Lower leg skin (tissue), 3 donors: Measurements from ENCODE around the gene REG4.

Source experiments
- POLR2A ChIP-seq, 2 donors: fragments of 450-650 bp; IDR thresholded peaks; one replicate each; pipeline ENCODE4 v1.6.1; 2016 to 2017; ENCODE audit warnings: antibody characterized with exemption in 2 of 2, mild to moderate bottlenecking in 1 of 2, moderate library complexity in 1 of 2
- TF ChIP-seq, protein P1 (sequence below), 3 donors: fragments of 450-650 bp; IDR thresholded peaks; one replicate each; pipeline ENCODE4 v1.5.1; 2016; ENCODE audit warnings: antibody characterized with exemption in 3 of 3, mild to moderate bottlenecking in 3 of 3, moderate library complexity in 2 of 3

GRCh38 chr1:119816407-119816806 lies 5.1 kb upstream of the REG4 start:
- TF ChIP-seq, protein P1, sequence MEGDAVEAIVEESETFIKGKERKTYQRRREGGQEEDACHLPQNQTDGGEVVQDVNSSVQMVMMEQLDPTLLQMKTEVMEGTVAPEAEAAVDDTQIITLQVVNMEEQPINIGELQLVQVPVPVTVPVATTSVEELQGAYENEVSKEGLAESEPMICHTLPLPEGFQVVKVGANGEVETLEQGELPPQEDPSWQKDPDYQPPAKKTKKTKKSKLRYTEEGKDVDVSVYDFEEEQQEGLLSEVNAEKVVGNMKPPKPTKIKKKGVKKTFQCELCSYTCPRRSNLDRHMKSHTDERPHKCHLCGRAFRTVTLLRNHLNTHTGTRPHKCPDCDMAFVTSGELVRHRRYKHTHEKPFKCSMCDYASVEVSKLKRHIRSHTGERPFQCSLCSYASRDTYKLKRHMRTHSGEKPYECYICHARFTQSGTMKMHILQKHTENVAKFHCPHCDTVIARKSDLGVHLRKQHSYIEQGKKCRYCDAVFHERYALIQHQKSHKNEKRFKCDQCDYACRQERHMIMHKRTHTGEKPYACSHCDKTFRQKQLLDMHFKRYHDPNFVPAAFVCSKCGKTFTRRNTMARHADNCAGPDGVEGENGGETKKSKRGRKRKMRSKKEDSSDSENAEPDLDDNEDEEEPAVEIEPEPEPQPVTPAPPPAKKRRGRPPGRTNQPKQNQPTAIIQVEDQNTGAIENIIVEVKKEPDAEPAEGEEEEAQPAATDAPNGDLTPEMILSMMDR (IDR thresholded peaks at IDR 0.05), result no peak
- no peak for TF ChIP-seq POLR2A (IDR thresholded peaks at IDR 0.05)
